DOHH2 (cell line): Measurements from ENCODE around the gene PCDH7.

Source experiments
- H3F3A ChIP-seq: fragments of 200-600 bp; sonication (generic), shearing (Covaris generic); 2 replicates; pipeline ENCODE4 v1.6.0; 2016; ENCODE audit warnings: antibody characterized with exemption, mild to moderate bottlenecking; ENCODE audit not compliant: control insufficient read depth, insufficient read depth
- H3K27ac ChIP-seq: fragments of 200-600 bp; sonication (generic); 2 replicates; pipeline ENCODE4 v1.5.1; 2014; ENCODE audit warnings: low read depth, mild to moderate bottlenecking, low read length, moderate library complexity
- H3K27me3 ChIP-seq: fragments of 200-600 bp; sonication (generic); 2 replicates; pipeline ENCODE4 v1.6.1; 2014; ENCODE audit warnings: mild to moderate bottlenecking, low read length, mixed read lengths; ENCODE audit not compliant: control insufficient read depth
- H3K36me3 ChIP-seq: fragments of 200-600 bp; sonication (generic); 2 replicates; pipeline ENCODE4 v1.6.1; 2014; ENCODE audit warnings: mild to moderate bottlenecking, low read length, moderate library complexity, mixed read lengths; ENCODE audit not compliant: control insufficient read depth
- H3K4me1 ChIP-seq: fragments of 200-600 bp; sonication (generic); 2 replicates; pipeline ENCODE4 v1.6.1; 2014; ENCODE audit warnings: mild to moderate bottlenecking, low read length, mixed read lengths; ENCODE audit not compliant: control insufficient read depth
- H3K4me2 ChIP-seq: fragments of 200-600 bp; sonication (generic); 2 replicates; pipeline ENCODE4 v1.6.0; 2014; ENCODE audit warnings: mild to moderate bottlenecking, low read length, moderate library complexity
- H3K4me3 ChIP-seq: fragments of 200-600 bp; sonication (generic); 2 replicates; pipeline ENCODE4 v1.5.1; 2014; ENCODE audit warnings: mild to moderate bottlenecking, low read length, mixed read lengths
- H3K79me2 ChIP-seq: fragments of 200-600 bp; sonication (generic); 2 replicates; pipeline ENCODE4 v1.6.1; 2014; ENCODE audit warnings: mild to moderate bottlenecking, low read length, mixed read lengths; ENCODE audit not compliant: control insufficient read depth
- H3K9me2 ChIP-seq: fragments of 200-600 bp; sonication (generic); replicated peaks from 2 replicates; pipeline ENCODE4 v1.6.1; 2014; ENCODE audit warnings: mild to moderate bottlenecking, low read length, mixed read lengths; ENCODE audit not compliant: control insufficient read depth
- H3K9me3 ChIP-seq: fragments of 200-600 bp; sonication (generic); 2 replicates; pipeline ENCODE4 v1.6.1; 2014; ENCODE audit warnings: antibody characterized with exemption, low read length, mixed read lengths; ENCODE audit not compliant: control insufficient read depth, insufficient read depth
- H4K20me1 ChIP-seq: fragments of 200-600 bp; sonication (generic); 2 replicates; pipeline ENCODE4 v1.6.0; 2014; ENCODE audit warnings: low read depth, mild to moderate bottlenecking, antibody characterized with exemption, low read length, moderate library complexity; ENCODE audit not compliant: control insufficient read depth, insufficient read depth
- EZH2phosphoT487 ChIP-seq: fragments of 200-600 bp; sonication (generic); IDR thresholded peaks from 2 replicates; pipeline ENCODE4 v1.6.1; 2017; ENCODE audit warnings: borderline replicate concordance, mild to moderate bottlenecking, antibody characterized with exemption, low read length, moderate library complexity, mixed read lengths
- TF ChIP-seq, protein P1 (sequence below): fragments of 200-600 bp; sonication (generic); IDR thresholded peaks from one replicate; pipeline ENCODE4 v1.5.1; 2014; ENCODE audit warnings: antibody characterized with exemption, mild to moderate bottlenecking, low read depth, low read length; ENCODE audit not compliant: poor library complexity, severe bottlenecking

Gene PCDH7

DNA sequence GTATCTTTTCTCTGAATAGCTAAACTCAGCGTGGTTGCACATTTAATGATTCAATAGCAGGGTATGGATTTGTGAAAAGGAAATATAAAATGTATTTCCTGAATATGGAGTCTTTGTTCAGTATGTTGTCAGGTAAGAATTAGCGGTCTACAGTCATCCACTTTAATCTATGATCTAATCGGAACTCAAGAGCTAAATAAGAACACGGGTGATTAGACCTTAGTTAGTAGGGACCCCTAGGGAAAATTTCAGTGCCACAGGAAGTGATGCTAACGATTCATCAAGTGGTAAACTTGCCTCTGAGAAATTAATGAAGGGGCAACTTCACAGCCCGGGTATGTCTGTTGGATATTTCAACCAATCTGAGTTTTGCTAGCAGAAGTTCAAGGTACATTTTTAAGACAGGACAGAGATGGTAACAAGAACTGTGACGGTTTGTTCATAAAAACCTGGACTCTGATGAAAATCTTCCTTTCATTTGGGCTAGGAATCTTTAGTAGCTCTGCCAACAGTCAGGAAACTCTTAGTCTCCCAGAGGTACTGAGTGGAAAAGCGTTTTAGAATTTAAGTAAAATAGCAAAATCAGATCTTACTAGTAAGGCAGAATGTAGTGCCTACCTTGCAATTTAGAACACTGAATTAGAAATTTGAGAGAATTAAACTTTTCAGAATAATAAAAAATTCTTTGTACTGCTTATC lies 47.1 kb downstream of the PCDH7 start:
- TF ChIP-seq EZH2phosphoT487: no peak
- TF ChIP-seq, protein P1, sequence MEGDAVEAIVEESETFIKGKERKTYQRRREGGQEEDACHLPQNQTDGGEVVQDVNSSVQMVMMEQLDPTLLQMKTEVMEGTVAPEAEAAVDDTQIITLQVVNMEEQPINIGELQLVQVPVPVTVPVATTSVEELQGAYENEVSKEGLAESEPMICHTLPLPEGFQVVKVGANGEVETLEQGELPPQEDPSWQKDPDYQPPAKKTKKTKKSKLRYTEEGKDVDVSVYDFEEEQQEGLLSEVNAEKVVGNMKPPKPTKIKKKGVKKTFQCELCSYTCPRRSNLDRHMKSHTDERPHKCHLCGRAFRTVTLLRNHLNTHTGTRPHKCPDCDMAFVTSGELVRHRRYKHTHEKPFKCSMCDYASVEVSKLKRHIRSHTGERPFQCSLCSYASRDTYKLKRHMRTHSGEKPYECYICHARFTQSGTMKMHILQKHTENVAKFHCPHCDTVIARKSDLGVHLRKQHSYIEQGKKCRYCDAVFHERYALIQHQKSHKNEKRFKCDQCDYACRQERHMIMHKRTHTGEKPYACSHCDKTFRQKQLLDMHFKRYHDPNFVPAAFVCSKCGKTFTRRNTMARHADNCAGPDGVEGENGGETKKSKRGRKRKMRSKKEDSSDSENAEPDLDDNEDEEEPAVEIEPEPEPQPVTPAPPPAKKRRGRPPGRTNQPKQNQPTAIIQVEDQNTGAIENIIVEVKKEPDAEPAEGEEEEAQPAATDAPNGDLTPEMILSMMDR: no peak
- peak overlapping the region; percentile 73 for H3K27ac ChIP-seq

DNA sequence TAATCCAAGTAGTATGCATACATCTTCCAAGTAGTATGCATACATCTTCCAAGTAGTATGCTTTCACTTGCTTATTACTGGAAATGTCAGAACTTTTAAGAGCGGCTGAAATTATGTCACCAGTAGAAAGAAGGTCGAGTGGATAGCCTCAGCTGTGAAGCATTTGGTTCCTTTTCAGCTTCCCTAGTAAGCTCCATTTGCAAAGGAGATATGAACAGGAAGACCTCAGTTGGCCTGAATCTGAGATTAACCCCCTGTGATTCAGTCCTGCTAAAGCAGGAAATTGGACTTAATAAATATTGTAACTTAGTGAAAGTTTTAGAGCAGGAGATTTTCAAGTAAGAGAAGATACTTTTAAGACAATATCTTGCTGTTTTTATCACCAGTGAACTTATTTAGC lies 48.1 kb downstream of the PCDH7 start:
- peak overlapping the region; percentile 40 for H3K4me3 ChIP-seq
- H3K27ac ChIP-seq: peak overlapping the region; percentile 73
- no peaks in the 10 kb centered on the region for H3K79me2 ChIP-seq
- H3K9me2 ChIP-seq: no peaks in the 10 kb centered on the region
- H3K36me3 ChIP-seq: no peaks in the 10 kb centered on the region
- no peaks in the 10 kb centered on the region for H3K27me3 ChIP-seq
- peaks cover 81% of the 10 kb centered on the region for H3K4me1 ChIP-seq
- peaks cover 12% of the 10 kb centered on the region; the same call in 1 of the 2 replicates for H3F3A ChIP-seq
- no peak for TF ChIP-seq EZH2phosphoT487
- peak overlapping the region; percentile 67 for H3K4me2 ChIP-seq
- no peaks in the 10 kb centered on the region for H3K9me3 ChIP-seq
- H4K20me1 ChIP-seq: no peaks in the 10 kb centered on the region

More for the DNA sequence above, 47.1 kb downstream of the PCDH7 start:
- H3F3A ChIP-seq: peaks cover 12% of the 10 kb centered on the region; the same call in 1 of the 2 replicates
- H3K9me2 ChIP-seq: no peaks in the 10 kb centered on the region
- no peaks in the 10 kb centered on the region for H4K20me1 ChIP-seq
- H3K4me2 ChIP-seq: peak overlapping the region; percentile 67
- H3K36me3 ChIP-seq: no peaks in the 10 kb centered on the region
- H3K79me2 ChIP-seq: no peaks in the 10 kb centered on the region
- H3K27me3 ChIP-seq: no peaks in the 10 kb centered on the region
- H3K9me3 ChIP-seq: no peaks in the 10 kb centered on the region
- peak overlapping the region; percentile 53 for H3K4me3 ChIP-seq
- H3K4me1 ChIP-seq: peaks cover 79% of the 10 kb centered on the region

DNA sequence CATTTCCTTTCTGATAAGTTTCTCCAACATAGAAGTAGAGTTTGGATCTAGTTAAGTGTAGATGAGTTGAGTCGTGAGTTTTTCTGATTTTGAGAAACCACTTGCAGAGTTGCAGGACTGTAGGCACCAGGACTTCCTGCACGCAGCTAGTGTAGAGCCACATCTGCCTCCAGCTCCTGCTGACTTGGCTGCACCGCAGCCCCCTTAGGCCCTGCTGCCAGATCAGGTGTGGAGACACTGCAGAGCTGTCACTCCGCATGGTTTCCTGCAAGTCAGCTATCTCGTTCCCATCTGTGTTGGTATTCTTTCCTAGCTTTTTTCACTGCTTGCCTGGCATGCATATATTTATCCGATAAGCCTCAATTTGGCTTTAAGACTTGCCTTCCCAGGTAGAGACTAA lies 48.9 kb downstream of the PCDH7 start:
- Histone ChIP-seq H3K79me2 (no peaks in the 10 kb centered on the region), H3K27ac (peak overlapping the region; percentile 73), H3K36me3 (no peaks in the 10 kb centered on the region), H3K4me1 (peaks cover 81% of the 10 kb centered on the region), H4K20me1 (no peaks in the 10 kb centered on the region), H3K9me2 (no peaks in the 10 kb centered on the region), H3K4me3 (peak overlapping the region; percentile 40), H3K27me3 (no peaks in the 10 kb centered on the region), H3F3A (peaks cover 12% of the 10 kb centered on the region; the same call in 1 of the 2 replicates), H3K9me3 (no peaks in the 10 kb centered on the region), H3K4me2 (peak overlapping the region; percentile 67)
- TF ChIP-seq, protein P1: no peak
- TF ChIP-seq EZH2phosphoT487: no peak

DNA sequence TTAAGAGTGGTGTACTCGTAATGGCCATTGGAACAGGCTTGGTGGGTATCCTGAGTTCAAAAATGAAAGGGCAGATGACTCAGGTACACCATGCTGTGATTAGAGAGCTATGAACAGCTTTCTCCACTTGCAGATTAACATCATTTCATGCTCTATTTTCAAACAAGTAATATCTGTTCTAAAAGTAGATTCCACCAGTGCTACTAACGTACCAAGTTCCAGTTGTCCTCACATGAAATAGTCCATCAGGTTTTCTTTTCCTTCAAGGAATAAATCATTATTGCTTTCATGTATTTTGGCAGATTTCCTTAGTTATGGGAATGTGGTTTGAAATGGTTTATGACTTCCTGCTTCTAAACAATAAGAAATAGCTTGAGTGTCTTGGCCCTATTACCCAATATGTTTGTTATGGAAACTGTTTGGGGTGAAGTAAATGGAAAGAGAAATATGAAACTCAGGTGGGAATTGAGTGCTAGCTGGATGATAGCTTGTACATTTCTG lies 49.9 kb downstream of the PCDH7 start:
- H3K9me2 ChIP-seq: no peaks in the 10 kb centered on the region
- no peaks in the 10 kb centered on the region for H4K20me1 ChIP-seq
- H3K36me3 ChIP-seq: no peaks in the 10 kb centered on the region
- no peaks in the 10 kb centered on the region for H3K79me2 ChIP-seq
- H3K27me3 ChIP-seq: no peaks in the 10 kb centered on the region
- H3K27ac ChIP-seq: peak overlapping the region; percentile 73
- H3K9me3 ChIP-seq: no peaks in the 10 kb centered on the region
- TF ChIP-seq EZH2phosphoT487: no peak
- TF ChIP-seq, protein P1: no peak
- peak overlapping the region; percentile 67 for H3K4me2 ChIP-seq
- no peak overlapping the region for H3K4me3 ChIP-seq
- H3K4me1 ChIP-seq: peaks cover 83% of the 10 kb centered on the region
- H3F3A ChIP-seq: peaks cover 12% of the 10 kb centered on the region; the same call in 1 of the 2 replicates
